Urinary bladder (tissue), 4 donors: ENCODE results near the gene LTBR. TPM values are rescaled to one million over a fixed set of nuclear protein-coding genes. Genes with fewer than 3 reads are reported as not detected.

Experiments
- DNase-seq: peaks from one replicate; pipeline ENCODE4 v3.0.0-alpha.2; 2015; ENCODE audit errors: extremely low spot score
- H3K27ac ChIP-seq: one replicate; pipeline ENCODE4 v1.5.1; 2013; ENCODE audit warnings: low read depth, mild to moderate bottlenecking, moderate library complexity
- H3K36me3 ChIP-seq: one replicate; pipeline ENCODE4 v1.6.1; 2013; ENCODE audit warnings: mild to moderate bottlenecking, moderate library complexity; ENCODE audit not compliant: insufficient read depth
- H3K4me1 ChIP-seq: one replicate; pipeline ENCODE4 v1.6.1; 2013; ENCODE audit warnings: mild to moderate bottlenecking, moderate library complexity; ENCODE audit not compliant: insufficient read depth
- H3K4me3 ChIP-seq: one replicate; pipeline ENCODE4 v1.5.1; 2013; ENCODE audit warnings: low read depth, low read length
- WGBS: extraction: QIAGEN DNeasy Blood & Tissue Kit; methylation state at CpG from one replicate; pipeline ENCODE4 v1.1.7; 2013; 5-methylcytosine and 5-hydroxymethylcytosine counted together
- polyA plus RNA-seq: library from polyadenylated mRNA; stranded (reverse); fragments of 200-250 nt; gene quantifications from one replicate; pipeline ENCODE4 v1.2.3, GENCODE V29; 2013
- total RNA-seq: library from RNA; depleted of rRNA; stranded (reverse); fragments of >200 nt; gene quantifications from one replicate; pipeline ENCODE4 v1.2.3, GENCODE V29; 2014
- donor health status: healthy with polysubstance abuse.
- donor health status: healthy.

Gene LTBR
- total and polyA plus RNA-seq, 2 donors = 29.6 to 126 TPM

GRCh38 chr12:6368906-6369525, 14.9 kb upstream of the LTBR start:
- no peak for DNase-seq
- no peak overlapping the region for H3K27ac ChIP-seq
- WGBS = 88% methylated on average over 9 of the region's 9 CpGs
- H3K4me3 ChIP-seq = no peak overlapping the region
- H3K4me1 ChIP-seq = no peaks in the 10 kb centered on the region
- H3K36me3 ChIP-seq = no peaks in the 10 kb centered on the region

GRCh38 chr12:6369916-6370575, 13.9 kb upstream of the LTBR start:
- H3K4me3 ChIP-seq = no peak overlapping the region
- H3K36me3 ChIP-seq = no peaks in the 10 kb centered on the region
- no peaks in the 10 kb centered on the region for H3K4me1 ChIP-seq
- 89% methylated on average over 9 of the region's 9 CpGs for WGBS
- H3K27ac ChIP-seq = no peak overlapping the region
- DNase-seq = no peak

- no peak for DNase-seq
- no peaks in the 10 kb centered on the region for H3K36me3 ChIP-seq
- H3K27ac ChIP-seq = peak overlapping the region; percentile 74
- 68% methylated on average over 4 of the region's 4 CpGs for WGBS
- no peaks in the 10 kb centered on the region for H3K4me1 ChIP-seq
- H3K4me3 ChIP-seq = no peak overlapping the region
Observed at GRCh38 chr12:6370576-6370935, 13.4 kb upstream of the LTBR start.

GRCh38 chr12:6370994-6371754, 12.8 kb upstream of the LTBR start:
- no peaks in the 10 kb centered on the region for H3K36me3 ChIP-seq
- H3K4me3 ChIP-seq = no peak overlapping the region
- peak overlapping the region; percentile 74 for H3K27ac ChIP-seq
- peak; percentile 66 for DNase-seq
- peaks cover under 1% of the 10 kb centered on the region for H3K4me1 ChIP-seq
- 54% methylated on average over 14 of the region's 15 CpGs for WGBS

- WGBS = 31% methylated on average over 8 of the region's 8 CpGs
- Histone ChIP-seq H3K36me3 (no peaks in the 10 kb centered on the region), H3K27ac (peak overlapping the region; percentile 91), H3K4me1 (peaks cover 2% of the 10 kb centered on the region), H3K4me3 (no peak overlapping the region)
- no peak for DNase-seq
Observed at GRCh38 chr12:6372403-6373003, 11.5 kb upstream of the LTBR start.

GRCh38 chr12:6373022-6373787, 10.8 kb upstream of the LTBR start:
- Histone ChIP-seq H3K27ac (peak overlapping the region; percentile 83), H3K36me3 (no peaks in the 10 kb centered on the region), H3K4me1 (peaks cover 2% of the 10 kb centered on the region), H3K4me3 (no peak overlapping the region)
- WGBS = 74% methylated on average over 14 of the region's 14 CpGs
- no peak for DNase-seq

- peak overlapping the region; percentile 83 for H3K27ac ChIP-seq
- DNase-seq = no peak
- 86% methylated on average over 24 of the region's 24 CpGs for WGBS
Observed at GRCh38 chr12:6374028-6374785, 9.8 kb upstream of the LTBR start.

GRCh38 chr12:6374786-6375160, 9.2 kb upstream of the LTBR start:
- WGBS = 69% methylated on average over 7 of the region's 7 CpGs
- Histone ChIP-seq H3K36me3 (no peaks in the 10 kb centered on the region), H3K4me1 (peaks cover 2% of the 10 kb centered on the region), H3K27ac (peak overlapping the region; percentile 83), H3K4me3 (no peak overlapping the region)
- no peak for DNase-seq

More at GRCh38 chr12:6374028-6374785, 9.8 kb upstream of the LTBR start:
- H3K4me1 ChIP-seq = peaks cover 2% of the 10 kb centered on the region
- no peak overlapping the region for H3K4me3 ChIP-seq
- H3K36me3 ChIP-seq = no peaks in the 10 kb centered on the region

- no peak for DNase-seq
- peak within 1 kb of the TSS; percentile 83 for H3K27ac ChIP-seq
- no peak within 1 kb of the TSS for H3K4me3 ChIP-seq
- WGBS = 83% methylated on average over 15 of the region's 15 CpGs
- no peaks in the 10 kb centered on the region for H3K36me3 ChIP-seq
- H3K4me1 ChIP-seq = peaks cover 2% of the 10 kb centered on the region
Observed at GRCh38 chr12:6375269-6376078, 8.5 kb upstream of the LTBR start, which contains the start of gene SCNN1A. SCNN1A (minus strand) TSS chr12:6375563; CDS start chr12:6374783, 780 bp downstream.

- 44% methylated on average over 19 of the region's 19 CpGs for WGBS
- peaks cover 2% of the 10 kb centered on the region for H3K4me1 ChIP-seq
- no peaks in the 10 kb centered on the region for H3K36me3 ChIP-seq
- no peak overlapping the region for H3K4me3 ChIP-seq
- no peak for DNase-seq
- peak overlapping the region; percentile 83 for H3K27ac ChIP-seq
Observed at GRCh38 chr12:6376079-6376869, 7.7 kb upstream of the LTBR start.

- no peaks in the 10 kb centered on the region for H3K36me3 ChIP-seq
- DNase-seq = no peak
- 73% methylated on average over 10 of the region's 10 CpGs for WGBS
- peaks cover 2% of the 10 kb centered on the region for H3K4me1 ChIP-seq
- no peak overlapping the region for H3K4me3 ChIP-seq
- H3K27ac ChIP-seq = peak overlapping the region; percentile 83
Observed at GRCh38 chr12:6376870-6377666, 6.9 kb upstream of the LTBR start.
